HG02759 (cell line): ENCODE measurements around the gene PRRG2.
"Not testable (repeated sequence)": the region's sequence is repeated elsewhere in the genome, so short reads cannot be mapped to it uniquely, and the experiment has no call there.

ENCODE experiments used
- ATAC-seq: cut with Tn5 transposase; IDR thresholded peaks from one replicate; pipeline ENCODE4 v1.9.1; 2021; ENCODE audit warnings: mild to moderate bottlenecking, moderate library complexity; ENCODE audit not compliant: unreplicated experiment

PRRG2 gene

DNA sequence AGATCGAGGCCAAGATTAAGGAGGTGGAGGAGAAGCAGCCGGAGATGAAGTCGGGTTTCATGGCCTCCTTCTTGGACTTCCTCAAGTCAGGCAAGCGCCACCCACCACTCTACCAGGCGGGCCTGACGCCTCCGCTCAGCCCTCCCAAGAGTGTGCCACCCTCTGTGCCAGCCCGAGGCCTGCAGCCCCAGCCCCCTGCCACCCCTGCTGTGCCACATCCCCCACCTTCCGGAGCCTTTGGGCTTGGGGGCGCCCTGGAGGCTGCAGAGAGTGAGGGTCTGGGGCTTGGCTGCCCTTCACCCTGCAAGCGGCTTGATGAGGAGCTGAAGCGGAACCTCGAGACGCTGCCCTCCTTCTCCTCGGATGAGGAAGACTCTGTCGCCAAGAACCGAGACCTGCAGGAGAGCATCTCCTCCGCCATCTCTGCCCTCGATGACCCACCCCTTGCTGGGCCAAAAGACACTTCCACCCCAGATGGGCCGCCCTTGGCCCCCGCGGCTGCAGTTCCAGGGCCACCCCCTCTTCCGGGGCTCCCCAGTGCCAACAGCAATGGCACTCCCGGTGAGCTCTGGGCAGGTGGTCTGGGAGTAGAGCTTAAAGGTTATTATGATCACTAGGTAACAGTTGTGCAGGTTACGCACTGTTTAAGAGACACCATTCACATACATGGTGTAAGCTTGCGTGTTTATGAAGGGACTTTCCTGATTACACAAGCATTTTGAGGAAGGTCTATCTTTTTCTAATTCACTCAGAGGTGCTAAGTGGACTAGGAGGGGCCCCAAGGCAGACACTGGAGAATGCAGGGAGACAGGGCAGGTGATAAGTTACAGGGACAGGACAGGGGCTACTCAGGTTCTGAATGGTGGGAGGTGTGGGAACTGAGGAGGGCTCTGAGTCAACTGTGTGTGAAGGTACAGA lies 18.5 kb downstream of the PRRG2 start:
- no peak for ATAC-seq

GRCh38 chr19:49601482-49602038 lies 20.4 kb downstream of the PRRG2 start:
- ATAC-seq, result no peak

- ATAC-seq, result no peak
Observed at GRCh38 chr19:49602806-49603205, 21.7 kb downstream of the PRRG2 start.

GRCh38 chr19:49605605-49606004 lies 24.5 kb downstream of the PRRG2 start:
- no peak for ATAC-seq

GRCh38 chr19:49609499-49610092 lies 28.5 kb downstream of the PRRG2 start:
- ATAC-seq, result no peak

DNA sequence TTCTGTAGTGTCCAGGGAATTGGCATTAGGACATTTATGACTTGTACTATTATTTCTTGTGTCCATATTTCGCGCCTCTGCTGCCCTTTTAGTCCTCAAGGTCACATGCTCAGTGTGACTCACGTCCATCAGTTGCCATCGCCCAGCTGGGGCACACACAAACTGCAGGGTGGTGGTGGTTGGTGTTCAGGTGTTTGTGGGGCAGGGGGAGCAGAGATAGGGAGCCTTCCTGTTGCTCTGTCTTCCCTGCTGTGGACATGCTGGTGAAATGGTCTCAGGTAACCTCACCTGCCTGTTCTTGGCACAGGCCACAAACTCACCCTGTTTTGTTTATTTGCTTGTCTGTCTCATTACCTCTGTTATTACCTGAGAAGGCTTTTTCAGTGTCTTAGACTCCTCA lies 32.3 kb downstream of the PRRG2 start:
- ATAC-seq, result no peak

GRCh38 chr19:49614096-49614833 lies 33.1 kb downstream of the PRRG2 start:
- ATAC-seq, result no peak

DNA sequence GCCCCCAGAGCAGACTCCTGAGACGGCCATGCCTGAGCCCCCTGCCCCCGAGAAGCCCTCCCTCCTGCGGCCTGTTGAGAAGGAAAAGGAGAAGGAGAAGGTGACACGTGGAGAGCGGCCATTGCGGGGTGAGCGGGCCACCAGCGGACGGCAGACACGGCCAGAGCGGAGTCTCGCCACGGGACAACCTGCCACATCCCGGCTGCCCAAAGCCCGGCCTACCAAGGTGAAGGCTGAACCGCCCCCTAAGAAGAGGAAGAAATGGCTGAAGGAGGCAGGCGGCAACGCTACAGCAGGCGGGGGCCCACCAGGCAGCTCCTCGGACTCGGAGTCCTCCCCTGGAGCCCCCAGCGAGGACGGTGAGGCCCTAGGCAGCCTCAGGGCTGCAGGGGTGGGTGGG lies 34.7 kb downstream of the PRRG2 start:
- no peak for ATAC-seq

GRCh38 chr19:49616532-49616931 lies 35.4 kb downstream of the PRRG2 start:
- no peak for ATAC-seq

DNA sequence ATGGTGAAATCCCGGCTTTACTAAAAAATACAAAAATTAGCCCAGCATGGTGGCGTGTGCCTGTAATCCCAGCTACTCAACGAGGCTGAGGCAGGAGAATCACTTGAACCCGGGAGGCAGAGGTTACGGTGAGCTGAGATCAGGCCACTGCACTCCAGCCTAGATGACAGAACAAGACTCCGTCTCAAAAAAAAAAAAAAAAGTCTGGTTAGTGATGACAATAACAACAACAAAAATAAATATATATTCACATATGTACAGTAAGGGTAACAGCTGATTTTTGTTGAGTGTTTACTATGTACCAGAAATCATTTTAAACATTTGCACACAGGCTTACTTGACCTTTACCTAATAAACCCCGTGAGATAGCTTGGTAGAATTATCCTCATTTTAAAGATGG lies 35.8 kb downstream of the PRRG2 start:
- no peak for ATAC-seq

- ATAC-seq, result not testable (repeated sequence)
Observed at GRCh38 chr19:49617860-49618259, 36.7 kb downstream of the PRRG2 start.

- ATAC-seq, result no peak
Observed at GRCh38 chr19:49624967-49625910, 44.1 kb downstream of the PRRG2 start.

DNA sequence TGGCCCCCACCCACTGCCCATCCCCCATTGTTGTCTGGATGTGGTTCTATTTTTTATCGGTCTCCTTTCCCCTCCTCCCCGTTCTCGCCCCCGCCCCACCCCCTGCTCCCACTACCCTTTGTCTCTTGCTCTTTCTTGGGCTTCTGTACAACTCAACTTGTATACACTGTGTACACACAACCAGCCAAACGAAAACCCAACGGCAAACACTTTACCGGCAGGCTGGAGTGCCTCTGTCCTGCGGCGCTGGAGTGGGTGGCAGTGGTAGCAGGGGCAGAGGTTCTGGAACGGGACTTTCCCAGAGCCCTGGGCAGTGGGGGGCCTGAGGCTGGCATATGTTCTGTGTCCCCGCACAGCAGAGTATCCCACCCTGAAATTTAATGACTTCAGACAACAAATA lies 45.1 kb downstream of the PRRG2 start:
- ATAC-seq, result no peak

DNA sequence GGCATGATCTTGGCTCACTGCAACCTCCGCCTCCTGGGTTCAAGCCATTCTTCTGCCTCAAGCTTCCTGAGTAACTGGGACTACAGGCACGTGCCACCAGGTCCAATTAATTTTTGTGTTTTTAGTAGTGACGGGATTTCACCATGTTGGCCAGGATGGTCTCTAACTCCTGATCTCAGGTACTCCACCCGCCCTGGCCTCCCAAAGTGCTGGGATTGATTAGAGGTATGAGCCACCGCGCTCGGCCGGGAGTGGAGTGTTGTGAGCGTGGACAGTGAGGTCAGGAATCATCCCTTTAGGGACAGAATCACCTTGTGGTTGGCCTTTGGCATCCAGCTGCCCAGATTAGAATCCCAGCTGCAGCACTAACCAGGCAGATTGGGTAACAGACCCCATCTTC lies 48.5 kb downstream of the PRRG2 start:
- no peak for ATAC-seq

DNA sequence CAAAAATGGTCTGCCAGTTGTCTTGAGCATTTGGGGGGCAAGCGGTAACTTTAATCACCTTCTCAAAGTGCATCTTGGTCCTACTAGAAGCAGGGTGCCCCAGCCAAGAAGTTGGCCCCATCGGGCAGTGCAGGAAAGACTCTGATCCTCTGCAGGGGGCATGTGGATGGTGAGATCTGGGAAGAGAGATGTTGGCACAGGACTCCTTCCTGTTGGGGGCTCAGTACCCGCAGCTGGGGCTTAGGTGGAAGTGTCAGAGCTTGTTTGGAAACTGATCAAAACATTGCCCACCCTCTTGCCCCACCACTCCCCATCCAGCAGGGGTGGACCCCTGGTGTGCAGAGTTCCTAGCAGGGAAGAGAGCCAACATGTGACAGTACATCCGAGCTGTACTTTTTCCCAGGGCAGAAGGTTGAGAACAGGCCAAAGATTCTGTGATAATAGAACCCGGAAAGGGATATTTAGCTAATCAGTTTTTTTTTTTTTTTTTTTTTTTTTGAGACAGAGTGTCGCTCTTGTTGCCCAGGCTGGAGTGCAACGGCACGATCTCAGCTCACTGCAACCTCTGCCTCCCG lies 50.0 kb downstream of the PRRG2 start:
- ATAC-seq, result no peak

DNA sequence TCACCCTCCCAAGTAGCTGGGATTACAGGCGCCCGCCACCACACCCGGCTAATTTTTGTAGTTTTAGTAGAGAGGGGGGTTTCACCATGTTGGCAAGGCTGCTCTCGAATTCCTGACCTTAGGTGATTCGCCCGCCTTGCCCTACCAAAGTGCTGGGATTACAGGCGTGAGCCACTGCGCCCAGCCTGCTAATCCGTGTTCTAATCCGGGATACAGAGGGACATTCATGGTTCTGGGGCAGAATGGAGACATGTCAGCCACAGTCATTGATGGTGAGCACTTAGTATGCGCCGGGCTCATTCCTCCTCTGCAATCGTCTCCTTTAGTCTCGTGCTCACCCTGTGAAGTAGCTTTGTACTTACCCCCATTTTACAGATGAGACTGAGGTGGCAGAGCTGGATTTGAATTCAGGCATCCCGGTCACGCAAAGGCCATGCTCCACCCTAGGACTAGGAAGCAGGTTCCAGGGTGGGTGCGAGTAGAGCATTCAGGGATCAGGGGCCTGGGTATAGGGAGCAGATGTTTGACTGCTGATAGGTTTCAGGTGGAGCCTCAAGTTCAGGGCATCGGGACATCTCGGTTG lies 50.6 kb downstream of the PRRG2 start:
- ATAC-seq, result no peak

DNA sequence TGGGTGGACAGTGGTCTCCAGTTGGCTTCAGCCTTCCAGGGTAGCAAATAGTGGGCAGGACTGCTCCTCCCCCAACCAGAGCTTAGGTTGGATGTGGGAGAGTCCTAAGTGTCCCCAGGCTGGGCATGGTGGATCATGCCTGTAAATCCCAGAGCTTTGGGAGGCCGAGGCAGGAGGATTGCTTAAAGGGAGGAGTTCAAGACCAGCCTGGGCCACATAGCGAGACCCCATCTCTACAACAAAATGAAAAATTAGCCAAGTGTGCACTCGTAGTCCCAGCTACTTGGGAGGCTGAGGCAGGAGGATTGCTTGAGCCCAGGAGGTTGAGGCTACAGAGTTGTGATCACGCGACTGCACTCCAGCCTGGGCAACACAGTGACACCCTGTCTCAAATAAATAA lies 51.5 kb downstream of the PRRG2 start:
- no peak for ATAC-seq

- ATAC-seq, result not testable (repeated sequence)
Observed at GRCh38 chr19:49633273-49633672, 52.2 kb downstream of the PRRG2 start.

GRCh38 chr19:49635530-49636232 lies 54.6 kb downstream of the PRRG2 start:
- no peak for ATAC-seq
